ENCODE results near the gene IRAK4.

GRCh38 chr12:43750814-43751213 is 7.9 kb upstream of the IRAK4 start:
- TF ChIP-seq CTCF (IDR thresholded peaks at IDR 0.05): no peak
- TF ChIP-seq EP300 (IDR thresholded peaks at IDR 0.05): no peak

Measured in esophagus muscularis mucosa (tissue), 3 donors.